HepG2 (cell line): Measurements from ENCODE around the gene CGB8. TPM values are rescaled to one million over a fixed set of nuclear protein-coding genes. Genes with fewer than 3 reads are reported as not detected.

Experiments used
- CCDC6 ChIP-seq: sonication (generic); formaldehyde crosslinking; IDR thresholded peaks from 2 replicates; pipeline ENCODE4 v1.8.1; 2022; ENCODE audit warnings: mild to moderate bottlenecking, missing genetic modification reagents, moderate library complexity
- GZF1 ChIP-seq: sonication (generic); formaldehyde crosslinking; IDR thresholded peaks from 2 replicates; pipeline ENCODE4 v1.5.1; 2020; ENCODE audit warnings: mild to moderate bottlenecking, missing genetic modification reagents
- NCOA5 ChIP-seq: sonication (generic); formaldehyde crosslinking; IDR thresholded peaks from 2 replicates; pipeline ENCODE4 v1.4.0; 2020; ENCODE audit warnings: missing genetic modification reagents
- NFYB ChIP-seq: sonication (generic); formaldehyde crosslinking; IDR thresholded peaks from 2 replicates; pipeline ENCODE4 v1.4.0; 2020; ENCODE audit warnings: missing genetic modification reagents
- POLR2AphosphoS5 ChIP-seq: IDR thresholded peaks from 2 replicates; pipeline ENCODE4 v1.6.1; 2012; ENCODE audit warnings: low read depth, low read length
- TCF7 ChIP-seq: sonication (generic); IDR thresholded peaks from 2 replicates; pipeline ENCODE4 v1.6.1; 2016; ENCODE audit warnings: antibody characterized with exemption, low read depth
- ZC3H13 ChIP-seq: sonication (generic); formaldehyde crosslinking; IDR thresholded peaks from 2 replicates; pipeline ENCODE4 v1.8.1; 2023; ENCODE audit warnings: mild to moderate bottlenecking, missing genetic modification reagents, moderate library complexity
- ZNF121 ChIP-seq: sonication (generic); formaldehyde crosslinking; IDR thresholded peaks from 2 replicates; pipeline ENCODE4 v1.5.0; 2020; ENCODE audit warnings: mild to moderate bottlenecking, missing genetic modification reagents
- polyA plus RNA-seq, 8 experiments: library from polyadenylated mRNA; depleted of rRNA in 3 of 8; stranded (reverse) in 7 of 8; unstranded in 1 of 8; fragments of >200 nt; fragmentation: Illumina TruSeq in 4 of 8; extraction: Trizol in 4 of 8; gene quantifications; 2 replicates each; pipeline versions ENCODE4 v1.2.1 to v1.2.3, GENCODE V29; 2011 to 2016; ENCODE audit warnings: low read depth in 4 of 8, missing spikeins in 1 of 8, mixed read lengths in 1 of 8; ENCODE audit not compliant: insufficient read depth in 1 of 8
- total RNA-seq, 5 experiments: library from RNA; depleted of rRNA; stranded (reverse); fragments of >200 nt; fragmentation: Illumina TruSeq; extraction: Trizol; gene quantifications; 2 replicates each; pipeline ENCODE4 v1.2.3, GENCODE V29; 2016; ENCODE audit warnings: low read depth in 1 of 5
- TF ChIP-seq, protein P1 (sequence below), 2 experiments: sonication (generic) in 1 of 2; formaldehyde crosslinking in 1 of 2; IDR thresholded peaks; 2 replicates each; pipeline versions ENCODE4 v1.4.0 to v1.6.1; 2016 to 2020; ENCODE audit warnings: borderline replicate concordance in 1 of 2, low read depth in 1 of 2, mild to moderate bottlenecking in 1 of 2, missing genetic modification reagents in 1 of 2
- TF ChIP-seq, protein P2 (sequence below): sonication (generic); formaldehyde crosslinking; conservative IDR thresholded peaks from 2 replicates; pipeline ENCODE4 v1.8.0; 2022; ENCODE audit warnings: missing genetic modification reagents
- TF ChIP-seq, protein P3 (sequence below): sonication (generic); formaldehyde crosslinking; IDR thresholded peaks from 2 replicates; pipeline ENCODE4 v1.4.0; 2020; ENCODE audit warnings: missing genetic modification reagents

The CGB8 gene
- total and polyA plus RNA-seq, 2 of the 13 experiments (the other 11 are each of a cell fraction or from before 2014, with no cell fraction given) = not detected

DNA sequence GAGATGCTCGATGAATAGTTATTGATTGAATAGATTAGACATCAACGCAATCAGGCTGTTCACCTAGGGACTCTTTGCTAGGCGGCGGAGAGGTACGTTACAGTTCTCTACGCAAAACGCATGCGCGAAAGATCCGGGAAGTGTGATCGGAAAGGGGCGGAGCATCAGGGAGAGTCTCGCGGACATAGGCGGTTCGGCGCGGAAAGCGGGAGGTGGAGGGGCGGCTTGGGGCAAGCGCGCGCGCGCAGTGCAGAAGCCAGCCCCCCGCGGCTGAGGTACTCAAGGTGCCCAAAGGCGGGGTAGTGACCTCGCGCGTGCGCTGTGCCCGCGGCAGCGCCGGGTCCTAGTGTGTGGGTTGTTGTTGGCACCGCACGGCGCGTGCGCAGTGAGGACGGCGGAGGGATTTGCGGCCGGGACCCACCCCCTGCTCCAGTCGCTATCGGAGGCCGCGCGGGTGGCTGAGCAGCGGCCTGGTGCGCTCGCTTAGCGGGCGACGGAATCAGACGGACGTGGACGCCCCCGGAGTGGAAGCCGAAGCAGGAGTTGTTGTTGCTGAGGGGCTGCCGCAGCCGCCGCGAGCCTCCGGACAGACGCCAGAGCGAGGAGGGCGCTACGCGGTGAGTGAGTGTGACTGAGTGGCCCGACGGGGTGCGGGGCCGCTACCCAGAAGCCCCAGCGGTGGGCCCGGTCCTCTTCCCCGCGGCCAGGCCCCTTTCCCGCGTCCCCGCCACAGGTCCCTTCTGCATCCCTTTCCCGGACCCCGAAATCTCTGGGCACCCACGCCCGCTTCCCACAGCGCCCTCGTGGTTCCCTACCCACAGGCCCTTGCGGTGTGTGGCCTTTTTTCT is 36.3 kb upstream of the CGB8 start, which contains the start of gene SNRNP70 (continued):
- TF ChIP-seq NFYB (CRISPR knock-in tag) = peak; percentile 27; the same call in 1 of the 2 replicates
- TF ChIP-seq, protein P1, sequence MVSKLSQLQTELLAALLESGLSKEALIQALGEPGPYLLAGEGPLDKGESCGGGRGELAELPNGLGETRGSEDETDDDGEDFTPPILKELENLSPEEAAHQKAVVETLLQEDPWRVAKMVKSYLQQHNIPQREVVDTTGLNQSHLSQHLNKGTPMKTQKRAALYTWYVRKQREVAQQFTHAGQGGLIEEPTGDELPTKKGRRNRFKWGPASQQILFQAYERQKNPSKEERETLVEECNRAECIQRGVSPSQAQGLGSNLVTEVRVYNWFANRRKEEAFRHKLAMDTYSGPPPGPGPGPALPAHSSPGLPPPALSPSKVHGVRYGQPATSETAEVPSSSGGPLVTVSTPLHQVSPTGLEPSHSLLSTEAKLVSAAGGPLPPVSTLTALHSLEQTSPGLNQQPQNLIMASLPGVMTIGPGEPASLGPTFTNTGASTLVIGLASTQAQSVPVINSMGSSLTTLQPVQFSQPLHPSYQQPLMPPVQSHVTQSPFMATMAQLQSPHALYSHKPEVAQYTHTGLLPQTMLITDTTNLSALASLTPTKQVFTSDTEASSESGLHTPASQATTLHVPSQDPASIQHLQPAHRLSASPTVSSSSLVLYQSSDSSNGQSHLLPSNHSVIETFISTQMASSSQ (IDR thresholded peaks at IDR 0.05; ENCODE audit: low read depth) = no peak; the same call in 1 of the 2 replicates
- TF ChIP-seq, protein P1 (CRISPR knock-in tag; IDR thresholded peaks at IDR 0.05; ENCODE audit: borderline replicate concordance) = no peak; the same call in 1 of the 2 replicates
- peak; percentile 25; the same call in 1 of the 2 replicates for TF ChIP-seq ZNF121 (CRISPR knock-in tag)
- TF ChIP-seq TCF7 = no peak
- 0 out of 2 replicates have a peak, but pooled peaks have one; percentile 46 for TF ChIP-seq GZF1 (CRISPR knock-in tag)
- TF ChIP-seq, protein P2, sequence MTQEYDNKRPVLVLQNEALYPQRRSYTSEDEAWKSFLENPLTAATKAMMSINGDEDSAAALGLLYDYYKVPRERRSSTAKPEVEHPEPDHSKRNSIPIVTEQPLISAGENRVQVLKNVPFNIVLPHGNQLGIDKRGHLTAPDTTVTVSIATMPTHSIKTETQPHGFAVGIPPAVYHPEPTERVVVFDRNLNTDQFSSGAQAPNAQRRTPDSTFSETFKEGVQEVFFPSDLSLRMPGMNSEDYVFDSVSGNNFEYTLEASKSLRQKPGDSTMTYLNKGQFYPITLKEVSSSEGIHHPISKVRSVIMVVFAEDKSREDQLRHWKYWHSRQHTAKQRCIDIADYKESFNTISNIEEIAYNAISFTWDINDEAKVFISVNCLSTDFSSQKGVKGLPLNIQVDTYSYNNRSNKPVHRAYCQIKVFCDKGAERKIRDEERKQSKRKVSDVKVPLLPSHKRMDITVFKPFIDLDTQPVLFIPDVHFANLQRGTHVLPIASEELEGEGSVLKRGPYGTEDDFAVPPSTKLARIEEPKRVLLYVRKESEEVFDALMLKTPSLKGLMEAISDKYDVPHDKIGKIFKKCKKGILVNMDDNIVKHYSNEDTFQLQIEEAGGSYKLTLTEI (CRISPR knock-in tag) = no peak
- TF ChIP-seq, protein P3, sequence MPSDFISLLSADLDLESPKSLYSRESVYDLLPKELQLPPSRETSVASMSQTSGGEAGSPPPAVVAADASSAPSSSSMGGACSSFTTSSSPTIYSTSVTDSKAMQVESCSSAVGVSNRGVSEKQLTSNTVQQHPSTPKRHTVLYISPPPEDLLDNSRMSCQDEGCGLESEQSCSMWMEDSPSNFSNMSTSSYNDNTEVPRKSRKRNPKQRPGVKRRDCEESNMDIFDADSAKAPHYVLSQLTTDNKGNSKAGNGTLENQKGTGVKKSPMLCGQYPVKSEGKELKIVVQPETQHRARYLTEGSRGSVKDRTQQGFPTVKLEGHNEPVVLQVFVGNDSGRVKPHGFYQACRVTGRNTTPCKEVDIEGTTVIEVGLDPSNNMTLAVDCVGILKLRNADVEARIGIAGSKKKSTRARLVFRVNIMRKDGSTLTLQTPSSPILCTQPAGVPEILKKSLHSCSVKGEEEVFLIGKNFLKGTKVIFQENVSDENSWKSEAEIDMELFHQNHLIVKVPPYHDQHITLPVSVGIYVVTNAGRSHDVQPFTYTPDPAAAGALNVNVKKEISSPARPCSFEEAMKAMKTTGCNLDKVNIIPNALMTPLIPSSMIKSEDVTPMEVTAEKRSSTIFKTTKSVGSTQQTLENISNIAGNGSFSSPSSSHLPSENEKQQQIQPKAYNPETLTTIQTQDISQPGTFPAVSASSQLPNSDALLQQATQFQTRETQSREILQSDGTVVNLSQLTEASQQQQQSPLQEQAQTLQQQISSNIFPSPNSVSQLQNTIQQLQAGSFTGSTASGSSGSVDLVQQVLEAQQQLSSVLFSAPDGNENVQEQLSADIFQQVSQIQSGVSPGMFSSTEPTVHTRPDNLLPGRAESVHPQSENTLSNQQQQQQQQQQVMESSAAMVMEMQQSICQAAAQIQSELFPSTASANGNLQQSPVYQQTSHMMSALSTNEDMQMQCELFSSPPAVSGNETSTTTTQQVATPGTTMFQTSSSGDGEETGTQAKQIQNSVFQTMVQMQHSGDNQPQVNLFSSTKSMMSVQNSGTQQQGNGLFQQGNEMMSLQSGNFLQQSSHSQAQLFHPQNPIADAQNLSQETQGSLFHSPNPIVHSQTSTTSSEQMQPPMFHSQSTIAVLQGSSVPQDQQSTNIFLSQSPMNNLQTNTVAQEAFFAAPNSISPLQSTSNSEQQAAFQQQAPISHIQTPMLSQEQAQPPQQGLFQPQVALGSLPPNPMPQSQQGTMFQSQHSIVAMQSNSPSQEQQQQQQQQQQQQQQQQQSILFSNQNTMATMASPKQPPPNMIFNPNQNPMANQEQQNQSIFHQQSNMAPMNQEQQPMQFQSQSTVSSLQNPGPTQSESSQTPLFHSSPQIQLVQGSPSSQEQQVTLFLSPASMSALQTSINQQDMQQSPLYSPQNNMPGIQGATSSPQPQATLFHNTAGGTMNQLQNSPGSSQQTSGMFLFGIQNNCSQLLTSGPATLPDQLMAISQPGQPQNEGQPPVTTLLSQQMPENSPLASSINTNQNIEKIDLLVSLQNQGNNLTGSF = 0 out of 2 replicates have a peak, but pooled peaks have one; percentile 46
- TF ChIP-seq NCOA5 (CRISPR knock-in tag) = 0 out of 2 replicates have a peak, but pooled peaks have one; percentile 36
- 0 out of 2 replicates have a peak, but pooled peaks have one; percentile 31 for TF ChIP-seq ZC3H13 (CRISPR knock-in tag)
- peak; percentile 79 for TF ChIP-seq POLR2AphosphoS5
- peak; percentile 80; the same call in 1 of the 2 replicates for TF ChIP-seq CCDC6 (CRISPR knock-in tag)
